ENCODE data around the gene TBC1D17. TPM values are rescaled to one million over a fixed set of nuclear protein-coding genes. Genes with fewer than 3 reads are reported as not detected.

Gene TBC1D17
- total and polyA plus RNA-seq, 9 donors, result 23.1 to 77.5 (median 49.8) TPM

DNA sequence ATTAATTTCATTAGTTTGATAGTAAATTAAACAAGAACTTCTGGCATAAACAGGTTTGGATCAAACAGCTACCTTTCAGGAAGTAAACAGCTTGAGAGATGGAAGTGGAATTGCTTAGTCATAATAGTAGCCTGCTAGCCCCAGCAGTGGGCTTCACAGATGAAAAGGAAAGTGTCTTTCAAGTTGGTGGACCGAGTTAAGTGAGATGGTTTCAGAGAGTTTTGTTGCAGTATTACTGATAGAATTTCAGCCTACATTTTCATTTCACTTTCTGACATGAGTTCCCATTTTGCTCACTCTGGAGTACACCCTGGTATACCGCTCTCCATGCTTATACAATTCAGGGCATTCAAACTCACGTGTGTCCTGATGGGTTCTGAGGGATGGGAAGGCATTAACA, 28.6 kb upstream of the TBC1D17 start:
- no peaks in the 10 kb centered on the region for H3K27me3 ChIP-seq
- intact Hi-C loops (cut with DNase I), result no loop called here
- no peak overlapping the region for H3K4me3 ChIP-seq
- H3K9me3 ChIP-seq, result no peaks in the 10 kb centered on the region
- H3K36me3 ChIP-seq, result no peaks in the 10 kb centered on the region
- no peak overlapping the region for H3K27ac ChIP-seq
- DNase-seq, result no peak
- H3K4me1 ChIP-seq (ENCODE audit: insufficient read depth), result peaks cover 5% of the 10 kb centered on the region
- 89 to 94% (median 89%) methylated on average over 3 of the region's 3 CpGs for WGBS, 3 donors
- TF ChIP-seq POLR2A (IDR thresholded peaks at IDR 0.05) (no peak), CTCF (IDR thresholded peaks at IDR 0.05) (no peak), EP300 (IDR thresholded peaks at IDR 0.05) (no peak)

GRCh38 chr19:49849433-49850220, 27.9 kb upstream of the TBC1D17 start:
- H3K4me3 ChIP-seq, result no peak overlapping the region
- peaks cover 5% of the 10 kb centered on the region for H3K4me1 ChIP-seq (ENCODE audit: insufficient read depth)
- intact Hi-C loops (cut with DNase I), result loop anchor here in 1 of 4 donors (5.0 kb wide), 1 partner anchor 32 kb away; the partner anchor contains the start of gene MED25
- H3K36me3 ChIP-seq, result no peaks in the 10 kb centered on the region
- no peaks in the 10 kb centered on the region for H3K9me3 ChIP-seq
- DNase-seq, result no peak
- no peak for TF ChIP-seq POLR2A (IDR thresholded peaks at IDR 0.05)
- TF ChIP-seq EP300 (IDR thresholded peaks at IDR 0.05), result no peak
- no peak for TF ChIP-seq CTCF (IDR thresholded peaks at IDR 0.05)
- no peaks in the 10 kb centered on the region for H3K27me3 ChIP-seq
- WGBS, 3 donors, result 89 to 93% (median 89%) methylated on average over 15 of the region's 15 CpGs
- H3K27ac ChIP-seq, result no peak overlapping the region

GRCh38 chr19:49850221-49850486, 27.3 kb upstream of the TBC1D17 start:
- peak in 1 of 5 donors; percentile 48 for DNase-seq
- WGBS, 3 donors, result 65 to 68% (median 65%) methylated on average over 12 of the region's 12 CpGs
- H3K27ac ChIP-seq, result peak overlapping the region in 1 of 2 donors; percentile 94
- peaks cover 5% of the 10 kb centered on the region for H3K4me1 ChIP-seq (ENCODE audit: insufficient read depth)
- TF ChIP-seq POLR2A (IDR thresholded peaks at IDR 0.05) (no peak), EP300 (IDR thresholded peaks at IDR 0.05) (no peak), CTCF (IDR thresholded peaks at IDR 0.05) (no peak)
- H3K27me3 ChIP-seq, result no peaks in the 10 kb centered on the region
- no peaks in the 10 kb centered on the region for H3K9me3 ChIP-seq
- H3K4me3 ChIP-seq, result peak overlapping the region; percentile 83
- intact Hi-C loops (cut with DNase I), result loop anchor here in 1 of 4 donors (5.0 kb wide), 1 partner anchor 33 kb away; the partner anchor contains the start of gene MED25
- no peaks in the 10 kb centered on the region for H3K36me3 ChIP-seq

GRCh38 chr19:49850487-49851342, 26.8 kb upstream of the TBC1D17 start, which contains the start of gene PTOV1:
PTOV1 (plus strand) TSS chr19:49851159.
- peak; percentile 80 for TF ChIP-seq POLR2A (IDR thresholded peaks at IDR 0.05)
- no peak for TF ChIP-seq CTCF (IDR thresholded peaks at IDR 0.05)
- H3K27ac ChIP-seq, result peak within 1 kb of the TSS; percentile 94 to 97
- H3K4me1 ChIP-seq (ENCODE audit: insufficient read depth), result peaks cover 5% of the 10 kb centered on the region

More at GRCh38 chr19:49850487-49851342, 26.8 kb upstream of the TBC1D17 start, which contains the start of gene PTOV1:
- 1 to 2% (median 1%) methylated on average over 48 to 98 of the region's 98 CpGs for WGBS, 3 donors
- DNase-seq, result peak; percentile 89 to 95 (median 93)
- Histone ChIP-seq H3K36me3 (no peaks in the 10 kb centered on the region), H3K4me3 (peak within 1 kb of the TSS; percentile 83), H3K27me3 (no peaks in the 10 kb centered on the region), H3K9me3 (no peaks in the 10 kb centered on the region)
- intact Hi-C loops (cut with DNase I), result loop anchor here in 1 of 4 donors (5.0 kb wide), 1 partner anchor 33 kb away; the partner anchor contains the start of gene MED25
